NAMALWA (cell line): ENCODE data around the gene AKT1.
A peak's percentile ranks its signal among the peaks of the same experiment; 100 is the strongest.

Experiments used
- DNase-seq: peaks from one replicate; pipeline ENCODE4 v3.0.0-alpha.2; 2015; ENCODE audit warnings: low spot score

AKT1 gene

GRCh38 chr14:104799244-104800014 is 3.9 kb upstream of the AKT1 start:
- DNase-seq: no peak

- DNase-seq: no peak
These were observed 3.0 kb upstream of the AKT1 start for GRCh38 chr14:104798300-104799243.

DNA sequence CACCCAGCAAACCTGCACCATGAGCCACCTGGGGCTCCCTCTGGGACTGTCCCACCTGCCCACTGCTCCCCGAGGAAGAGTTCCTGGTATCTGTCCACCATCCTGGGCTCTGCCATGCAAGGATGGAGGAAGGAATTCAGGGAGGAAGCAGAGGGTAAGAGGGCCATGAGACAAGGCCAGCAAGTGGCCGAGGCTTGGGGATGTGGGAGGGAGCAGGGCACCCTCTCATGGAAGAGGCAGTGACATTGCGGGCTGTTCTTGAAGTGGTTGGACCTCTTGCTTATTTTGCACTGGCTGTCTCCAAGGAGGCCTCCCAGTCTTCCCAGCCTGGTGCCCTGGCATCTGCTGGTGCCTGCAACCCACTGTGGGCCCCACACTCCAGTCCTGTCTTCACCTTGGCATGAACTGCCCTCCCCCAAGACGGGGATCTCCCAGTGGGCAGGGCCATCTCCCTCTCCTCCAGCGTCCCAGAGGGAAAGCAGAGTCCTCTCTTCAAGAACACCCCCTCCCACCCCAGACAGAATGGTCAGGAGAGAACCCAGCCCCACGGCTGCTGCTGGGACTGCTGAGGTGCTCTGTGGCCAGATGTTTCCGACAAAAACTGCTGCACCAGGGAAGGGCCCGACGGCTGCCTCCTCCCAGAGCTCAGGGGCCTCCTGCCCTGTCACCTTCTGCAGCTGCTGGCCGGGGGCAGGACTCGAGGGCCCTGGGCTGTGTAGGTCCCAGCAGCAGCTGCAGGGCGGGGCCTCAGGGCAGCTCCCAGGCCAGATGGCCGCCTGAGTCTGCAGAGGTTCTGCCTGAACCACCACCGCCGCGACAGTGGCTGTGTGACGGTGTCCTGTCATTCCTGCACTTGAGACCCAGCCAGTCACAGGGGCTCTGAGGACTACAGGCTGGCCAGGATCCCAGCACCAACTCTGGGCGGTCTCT is 1.8 kb upstream of the AKT1 start:
- peak; percentile 76 for DNase-seq

DNA sequence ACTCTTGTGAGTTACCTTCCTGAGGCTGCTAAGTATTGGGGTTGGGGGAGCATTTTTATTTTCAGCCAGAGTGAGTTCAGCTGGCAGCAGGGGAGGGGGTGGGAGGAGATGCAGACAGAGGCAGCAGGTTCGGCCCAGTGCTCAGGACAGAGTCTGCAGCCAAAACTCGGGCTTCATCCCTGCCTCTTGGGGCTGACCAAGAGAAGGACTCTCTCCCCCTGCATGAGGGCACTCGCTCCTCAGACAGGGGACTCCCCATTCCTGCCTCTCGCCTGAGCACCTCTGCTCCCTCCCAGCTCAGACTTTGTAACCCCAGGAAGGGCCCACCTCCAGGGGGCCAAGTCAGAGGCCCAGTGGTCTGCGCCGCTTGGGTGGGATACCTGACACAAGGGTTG is 1.1 kb upstream of the AKT1 start:
- DNase-seq: no peak

DNA sequence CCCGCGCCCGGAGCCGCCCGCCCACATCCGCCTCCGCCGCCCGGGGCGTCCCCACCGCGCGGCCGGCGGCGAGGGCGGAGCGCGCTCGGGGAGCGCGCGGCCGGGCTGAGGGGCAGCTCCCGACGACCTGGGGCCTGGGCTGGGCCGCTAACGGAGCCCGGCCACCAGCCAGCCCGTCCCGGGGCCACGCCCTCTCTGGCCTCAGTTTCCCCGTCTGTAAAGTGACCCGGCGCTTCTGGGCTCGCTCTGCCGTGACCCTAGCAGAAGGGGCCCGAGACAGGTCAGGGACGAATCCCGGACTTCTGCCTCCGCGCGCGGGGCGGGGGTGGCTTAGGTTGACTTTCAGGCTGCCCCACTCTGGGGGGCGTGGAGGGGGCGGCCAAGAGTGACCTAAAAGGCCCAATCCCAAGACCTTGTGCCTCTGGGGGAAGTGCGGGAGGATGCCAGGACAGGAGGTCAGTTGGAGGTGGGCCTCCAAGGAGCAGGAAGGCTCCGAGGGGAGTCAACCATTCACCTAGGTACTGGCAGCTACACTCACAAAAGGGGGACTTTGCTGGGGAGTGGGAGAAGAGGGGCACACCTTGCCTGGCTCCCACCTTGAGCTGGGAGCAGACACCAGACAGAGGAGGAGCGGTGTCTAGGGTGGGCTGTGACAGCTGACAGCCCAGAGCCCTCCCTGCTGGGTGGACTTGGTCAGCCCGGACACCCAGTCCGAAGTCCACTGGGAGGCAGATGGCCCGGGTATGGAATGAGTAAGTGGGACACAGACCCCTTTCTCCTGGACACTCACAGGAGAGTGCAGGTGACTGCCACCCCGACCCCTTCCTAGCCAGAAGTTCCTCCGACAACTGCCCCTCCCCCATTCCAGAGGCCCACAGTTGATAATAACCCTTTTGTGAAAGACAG is 486 bp upstream of the AKT1 start:
- peak; percentile 46 for DNase-seq

DNA sequence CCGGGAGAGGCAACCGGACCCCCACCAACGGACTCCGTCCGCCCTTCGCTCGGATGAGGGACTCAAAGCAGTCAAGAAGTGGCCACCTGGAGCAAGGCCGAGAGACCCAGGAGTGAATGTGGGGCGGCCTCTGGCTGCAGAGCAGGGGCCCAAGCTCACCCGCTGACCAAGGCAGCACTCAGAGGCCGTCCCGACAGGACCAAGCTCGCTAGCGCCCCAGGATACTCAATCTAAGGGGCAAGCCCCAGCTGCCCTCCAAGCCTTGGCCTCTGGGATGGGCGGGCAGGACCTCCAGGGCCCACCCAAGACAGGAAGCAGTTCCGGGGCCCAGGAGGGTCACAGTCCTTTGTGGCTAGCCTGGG is 936 bp downstream of the AKT1 start:
- no peak for DNase-seq

DNA sequence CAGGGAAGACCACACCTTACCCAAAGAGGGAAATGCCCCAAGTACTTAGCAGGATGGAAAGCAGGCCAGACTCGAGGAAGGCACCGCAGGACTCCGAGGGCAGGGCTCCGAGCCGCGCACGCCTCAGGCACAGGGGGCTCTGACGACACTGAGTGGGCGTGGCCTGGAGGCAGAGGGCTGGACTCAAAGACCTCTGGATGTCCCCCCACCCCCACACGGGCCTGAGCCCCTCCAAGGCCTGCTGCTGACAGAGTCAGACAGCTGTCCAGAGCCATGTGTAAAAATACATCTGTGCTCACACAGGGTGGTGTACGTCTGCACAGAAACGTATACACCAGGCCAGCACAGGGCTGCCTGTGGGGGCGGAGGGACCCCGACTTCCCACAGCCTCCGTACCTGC is 1.4 kb downstream of the AKT1 start:
- DNase-seq: peak; percentile 51

GRCh38 chr14:104793703-104793959 is 1.9 kb downstream of the AKT1 start:
- no peak for DNase-seq

DNA sequence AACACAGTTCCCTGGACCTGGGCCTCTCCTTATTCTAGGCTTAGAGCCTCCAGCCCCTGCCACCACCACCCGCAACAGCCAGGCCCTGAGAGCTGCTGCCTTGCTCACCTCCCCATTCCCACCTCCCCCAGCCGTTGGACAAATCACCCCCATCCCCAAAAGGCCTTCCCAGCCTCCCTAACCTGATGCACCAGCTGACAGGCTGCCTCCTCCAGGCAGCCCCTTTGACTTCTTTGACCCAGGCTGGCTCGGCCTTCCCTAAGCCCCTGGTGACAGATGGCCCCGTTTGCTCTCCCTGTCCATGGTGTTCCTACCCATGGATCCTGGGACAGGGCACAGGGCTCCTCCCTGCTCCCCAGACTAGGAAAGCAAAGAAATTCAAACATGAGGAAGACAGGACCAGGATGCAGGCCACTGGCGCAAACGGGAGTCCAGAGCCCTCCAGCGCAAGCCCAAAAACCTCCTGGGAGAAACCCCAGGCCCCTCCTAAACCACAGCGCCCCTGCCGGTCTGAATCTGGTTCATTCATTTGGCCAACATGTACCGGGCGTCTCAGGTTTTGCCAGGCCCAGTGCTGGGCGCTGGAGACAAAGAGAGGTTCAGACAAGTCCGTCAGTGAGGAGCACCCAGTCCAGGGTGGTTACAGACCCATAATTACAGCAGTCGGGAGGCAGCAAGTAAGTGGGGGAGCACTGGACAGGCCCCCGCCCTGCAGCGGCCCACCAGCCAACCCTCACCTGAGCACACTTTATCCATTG is 2.4 kb downstream of the AKT1 start:
- DNase-seq: no peak

DNA sequence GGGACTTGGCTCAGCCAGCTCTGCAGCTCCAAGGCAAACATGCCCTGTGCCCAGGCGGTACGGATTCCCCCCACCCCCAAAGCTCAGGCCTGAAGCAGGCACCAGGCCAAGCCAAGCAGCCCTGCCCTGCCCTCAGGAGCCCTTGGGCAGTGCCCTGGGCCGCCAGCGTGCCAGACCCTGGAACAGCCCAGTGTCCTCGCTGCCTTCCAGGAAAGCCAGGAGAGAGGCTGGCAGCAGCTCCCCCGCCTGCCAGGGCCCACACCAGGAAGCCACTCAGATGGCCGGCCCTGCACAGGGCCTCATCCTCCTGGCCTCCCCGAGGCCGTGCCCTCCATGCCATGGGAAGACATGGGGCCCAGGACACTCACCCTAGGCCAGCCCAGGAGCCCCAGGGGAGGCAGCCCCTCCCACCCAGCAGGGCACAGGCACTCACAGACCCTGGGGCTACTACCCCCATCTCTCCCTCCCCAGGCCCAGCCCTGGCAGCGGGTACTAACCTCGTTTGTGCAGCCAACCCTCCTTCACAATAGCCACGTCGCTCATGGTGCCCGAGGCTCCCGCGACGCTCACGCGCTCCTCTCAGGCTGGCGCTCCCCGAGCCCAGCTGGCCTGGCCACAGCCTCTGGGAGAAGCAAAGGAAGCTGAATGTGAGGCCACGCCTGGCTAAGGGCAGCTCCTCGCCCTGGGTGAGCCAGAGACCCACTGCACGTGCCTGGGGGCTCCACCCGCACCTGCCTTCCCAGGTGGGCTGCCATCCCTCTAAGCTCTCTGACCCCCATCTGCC is 3.3 kb downstream of the AKT1 start:
- DNase-seq: no peak

- DNase-seq: no peak
These were observed 4.1 kb downstream of the AKT1 start for GRCh38 chr14:104791425-104791824.

- DNase-seq: no peak
These were observed 5.5 kb downstream of the AKT1 start for GRCh38 chr14:104789752-104790743.

GRCh38 chr14:104788873-104789663 is 6.5 kb downstream of the AKT1 start:
- no peak for DNase-seq

- no peak for DNase-seq
These were observed 7.3 kb downstream of the AKT1 start for GRCh38 chr14:104788161-104788818.

GRCh38 chr14:104787736-104788135 is 7.8 kb downstream of the AKT1 start:
- DNase-seq: no peak

DNA sequence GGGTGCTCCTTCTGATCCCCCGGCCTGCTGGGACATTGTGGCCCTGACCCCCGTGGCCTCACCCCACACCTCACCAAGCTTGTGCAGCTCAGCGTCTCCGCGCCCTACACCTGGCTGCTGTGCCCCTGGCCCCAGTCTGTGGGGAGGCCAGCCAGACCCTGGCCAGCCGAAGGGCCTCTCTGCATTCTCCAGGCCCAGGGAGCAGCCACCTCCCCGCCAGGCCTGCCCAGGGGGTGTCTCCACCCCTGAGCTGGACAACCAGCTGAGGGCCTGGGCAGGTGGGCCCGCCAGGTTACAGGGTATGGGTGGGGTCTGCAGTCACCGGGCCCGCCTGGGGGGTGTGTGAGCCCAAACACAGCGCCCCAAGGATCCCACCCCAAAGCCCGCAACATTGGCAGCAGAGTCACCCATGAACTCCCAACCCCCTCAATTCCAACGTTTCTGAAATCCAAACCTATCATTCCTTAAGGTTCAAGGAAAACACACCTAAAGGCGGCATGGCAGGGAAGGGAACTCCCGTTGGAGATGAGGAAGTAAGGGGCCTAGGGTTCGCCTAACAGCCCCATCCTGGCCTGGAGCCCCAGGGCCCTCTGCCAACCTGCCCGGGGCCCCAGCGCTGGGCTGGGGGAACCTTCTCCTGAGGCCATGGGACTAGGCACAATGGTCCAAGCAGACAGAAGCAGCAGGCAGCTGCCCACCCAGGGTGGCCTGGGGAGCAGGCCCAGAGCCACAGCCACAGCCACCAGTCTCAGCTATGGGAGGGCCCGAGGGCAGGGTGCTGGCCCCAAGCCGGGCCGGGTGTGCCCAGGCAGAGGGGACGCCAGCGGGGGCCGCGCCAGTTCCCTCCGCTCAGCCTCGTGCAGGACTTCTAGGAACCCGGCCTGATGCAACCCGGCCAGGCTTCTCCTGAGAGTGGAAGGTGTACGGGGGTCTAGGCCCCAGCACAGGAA is 8.5 kb downstream of the AKT1 start:
- DNase-seq: no peak
